NCI-H2107 (cell line): ENCODE data around the gene PTPRT.

Experiments
- DNase-seq: peaks from one replicate; lab custom pipeline; 2025; lab: John Stamatoyannopoulos, UW

The PTPRT gene

GRCh38 chr20:42795111-42795695 is 394.5 kb downstream of the PTPRT start:
- DNase-seq, result no peak

DNA sequence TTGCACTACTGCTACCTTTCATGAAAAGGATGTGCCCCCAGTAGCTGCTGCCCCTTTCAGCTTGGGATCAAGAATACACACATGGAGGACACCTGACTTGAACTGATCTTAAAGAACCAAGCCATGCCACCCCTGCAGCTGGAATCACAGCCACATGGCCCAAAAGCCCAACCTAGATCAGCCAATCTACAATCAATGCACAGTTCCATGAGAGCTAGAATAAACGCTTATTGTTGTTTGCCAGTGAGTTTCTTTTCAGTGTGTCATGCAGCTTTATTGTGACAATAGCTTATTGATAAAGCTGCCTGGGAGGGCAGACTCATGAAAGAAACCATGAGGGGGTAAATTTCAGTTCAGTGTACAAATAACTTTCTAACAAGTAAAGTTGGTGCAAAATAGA is 397.7 kb downstream of the PTPRT start:
- DNase-seq, result no peak

GRCh38 chr20:42790111-42790510 is 399.6 kb downstream of the PTPRT start:
- no peak for DNase-seq

GRCh38 chr20:42788707-42789106 is 401.0 kb downstream of the PTPRT start:
- no peak for DNase-seq

GRCh38 chr20:42785041-42785440 is 404.7 kb downstream of the PTPRT start:
- no peak for DNase-seq

DNA sequence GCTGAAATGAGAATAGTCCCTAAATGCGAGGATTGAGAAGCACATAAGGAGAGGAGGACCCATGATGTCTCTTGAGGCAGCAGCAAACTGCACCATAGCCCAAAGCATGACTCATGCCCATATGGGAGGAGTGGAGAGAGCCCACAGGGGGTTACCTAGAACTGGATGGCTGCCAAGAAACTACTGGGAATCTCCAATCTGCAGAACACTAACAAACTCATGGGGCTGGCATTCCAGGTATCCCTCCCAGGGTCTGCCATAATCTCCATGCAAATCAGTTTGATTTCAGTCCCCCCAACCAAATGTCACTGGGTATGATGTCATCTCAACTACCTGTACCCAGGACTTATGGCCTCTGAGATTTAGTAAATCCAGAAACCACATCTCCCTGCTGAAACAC is 410.5 kb downstream of the PTPRT start:
- DNase-seq, result no peak

GRCh38 chr20:42775866-42776265 is 413.8 kb downstream of the PTPRT start:
- no peak for DNase-seq

DNA sequence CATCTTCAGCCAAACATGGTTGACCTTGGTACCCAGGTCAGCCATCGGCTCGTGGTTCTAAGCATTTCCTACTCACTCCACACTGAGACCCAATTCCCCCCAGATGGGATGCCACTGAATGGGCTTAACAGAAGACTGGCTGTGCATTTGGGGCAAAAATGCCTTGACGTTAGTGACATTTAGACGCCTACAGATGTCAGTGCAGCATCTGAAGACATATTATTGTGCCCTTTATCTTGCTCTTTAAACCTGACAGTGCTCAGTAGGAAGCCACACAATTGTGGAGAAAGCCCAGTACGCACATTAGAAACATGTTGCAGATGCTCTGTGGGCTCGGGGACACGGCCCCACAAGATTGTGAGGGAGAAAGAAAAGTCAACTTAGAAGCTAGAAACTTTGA is 414.7 kb downstream of the PTPRT start:
- no peak for DNase-seq

DNA sequence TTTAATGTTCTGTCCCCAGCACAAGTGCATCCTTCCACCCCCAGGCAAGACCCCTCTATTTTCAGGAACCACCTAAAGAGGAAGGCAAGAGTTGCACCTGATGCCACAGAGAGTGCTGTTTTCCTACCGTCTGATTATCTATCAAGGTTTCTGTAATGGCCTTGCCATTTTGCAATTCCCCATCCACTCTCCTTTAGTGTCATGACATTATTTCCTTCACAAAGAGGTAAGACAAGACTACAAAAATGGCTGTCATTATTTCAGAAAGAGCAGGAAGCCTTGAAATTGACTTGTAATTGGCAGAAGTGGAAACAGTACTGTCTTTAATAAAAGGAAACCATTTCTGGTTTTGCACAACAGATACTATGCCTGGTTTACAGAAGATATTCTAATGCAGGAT is 426.7 kb downstream of the PTPRT start:
- no peak for DNase-seq

- DNase-seq, result no peak
Observed at GRCh38 chr20:42756991-42757390, 432.7 kb downstream of the PTPRT start.

DNA sequence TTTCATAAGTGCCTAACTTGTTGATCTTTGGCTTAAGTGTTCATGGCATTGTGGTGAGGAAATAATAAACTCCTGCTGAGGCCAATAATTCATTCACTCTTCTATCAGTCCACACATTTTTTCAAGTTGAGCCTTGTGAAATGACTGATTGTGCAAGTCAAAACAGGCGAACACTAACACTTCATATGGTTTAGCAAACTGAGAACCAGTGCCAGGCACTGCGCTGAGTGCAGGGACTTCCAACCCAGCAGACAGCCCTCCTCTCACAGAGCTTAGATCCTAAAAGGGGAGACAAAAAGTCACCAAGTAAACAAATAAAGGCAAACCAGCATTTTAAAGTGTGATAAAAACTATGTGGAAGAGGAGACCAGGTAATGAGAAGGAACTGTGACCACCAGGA is 435.0 kb downstream of the PTPRT start:
- DNase-seq, result no peak

- no peak for DNase-seq
Observed at GRCh38 chr20:42752620-42753019, 437.1 kb downstream of the PTPRT start.

DNA sequence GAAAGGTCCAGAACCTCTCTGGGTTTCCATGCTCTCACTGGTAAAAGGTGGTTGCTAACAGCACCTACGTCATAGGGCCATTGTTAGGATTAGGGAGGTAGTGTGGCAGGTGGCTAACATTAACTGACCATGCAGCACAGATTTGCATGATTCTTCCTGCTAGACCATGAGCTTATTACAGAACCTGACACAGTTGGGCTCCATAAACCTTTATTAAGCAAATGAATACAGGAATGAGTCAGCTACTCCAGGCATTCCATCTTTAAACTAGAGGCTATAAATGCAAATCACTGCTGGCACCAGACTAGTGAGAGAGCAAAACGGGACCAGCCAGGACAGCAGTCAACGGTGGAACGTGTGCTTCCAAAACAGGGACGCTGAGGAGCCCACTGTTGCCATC is 440.1 kb downstream of the PTPRT start:
- DNase-seq, result no peak

DNA sequence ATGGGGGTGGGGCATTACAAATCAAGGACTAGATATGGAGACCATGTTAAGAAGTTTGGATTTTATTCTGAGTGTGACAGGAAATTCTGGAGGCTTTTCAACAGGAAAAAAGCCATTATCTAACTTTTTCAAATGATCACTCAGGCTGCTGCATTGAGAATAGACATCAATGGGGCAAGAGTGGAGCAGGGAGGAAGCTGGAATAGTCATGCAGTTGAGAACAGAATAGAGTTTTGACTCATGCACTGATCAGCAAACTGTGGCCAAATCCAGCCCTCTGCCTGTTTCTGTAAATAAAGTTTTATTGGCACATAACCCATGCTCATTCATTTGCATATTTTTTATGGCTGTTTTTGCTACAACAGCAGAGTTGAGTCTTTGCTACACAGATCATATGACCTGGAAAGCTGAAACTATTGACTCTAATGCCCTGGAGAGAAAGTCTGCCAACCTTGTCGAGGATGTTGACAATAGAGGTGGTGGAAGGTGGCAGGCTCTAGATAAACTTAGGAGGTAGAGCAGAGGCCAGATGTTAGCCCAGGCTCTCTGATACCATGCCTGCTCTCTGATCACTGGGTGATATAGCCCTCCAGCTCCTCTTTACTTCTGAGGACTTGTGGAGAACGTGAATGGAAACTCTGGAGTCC is 441.8 kb downstream of the PTPRT start:
- DNase-seq, result no peak

- DNase-seq, result no peak
Observed at GRCh38 chr20:42744756-42745465, 444.8 kb downstream of the PTPRT start.

- no peak for DNase-seq
Observed at GRCh38 chr20:42742926-42743325, 446.8 kb downstream of the PTPRT start.

- DNase-seq, result no peak
Observed at GRCh38 chr20:42741906-42742305, 447.8 kb downstream of the PTPRT start.

DNA sequence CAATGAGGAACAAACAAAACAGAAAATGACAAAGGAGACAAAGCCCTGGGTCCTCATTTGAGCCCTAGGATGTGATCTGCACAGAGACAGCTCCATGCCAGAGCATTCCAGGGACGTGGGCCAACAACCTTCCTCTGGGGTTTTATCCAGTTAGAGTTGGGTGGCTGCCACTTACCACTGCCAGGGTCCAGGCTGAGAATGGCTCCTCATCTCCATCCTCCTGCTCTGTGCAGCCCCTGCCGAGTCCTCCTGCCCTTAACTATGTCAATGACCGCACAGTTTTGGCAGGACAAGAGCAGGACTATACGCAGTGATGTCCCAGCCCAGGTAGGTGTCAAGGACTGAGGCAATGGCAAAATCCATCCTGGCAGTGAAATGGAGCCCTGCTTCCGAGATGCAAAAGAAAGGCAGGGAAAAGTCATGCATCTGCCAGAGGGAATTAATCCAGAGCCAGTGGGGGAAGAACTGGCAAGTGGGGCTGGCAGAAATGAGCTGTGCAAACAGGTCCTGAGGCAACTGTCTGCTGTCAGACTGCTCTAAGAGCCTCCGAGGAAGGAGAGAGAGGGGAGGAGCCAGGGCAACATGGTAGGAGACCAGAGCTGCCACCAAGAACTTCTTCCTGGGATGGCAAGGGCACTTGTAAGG is 449.4 kb downstream of the PTPRT start:
- no peak for DNase-seq

DNA sequence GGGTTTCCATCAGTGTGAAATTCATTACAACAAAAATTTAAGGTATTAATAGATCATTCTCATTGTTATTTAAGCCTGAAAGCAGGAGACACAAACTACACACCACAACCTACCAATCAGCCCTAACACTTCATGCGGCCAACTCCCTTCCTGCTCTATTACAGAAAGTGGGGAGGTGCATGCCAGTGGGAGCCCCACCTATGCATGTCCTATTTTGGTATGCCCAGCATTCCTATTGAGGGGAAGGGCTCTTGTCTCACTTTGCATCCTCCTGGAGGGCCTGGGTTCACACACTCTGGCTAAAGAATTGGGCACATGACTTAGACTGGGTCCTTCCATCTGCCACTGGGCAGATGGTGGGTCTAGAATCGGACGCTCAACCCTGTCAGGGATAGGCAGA is 450.0 kb downstream of the PTPRT start:
- no peak for DNase-seq

- DNase-seq, result no peak
Observed at GRCh38 chr20:42735539-42735938, 454.2 kb downstream of the PTPRT start.

DNA sequence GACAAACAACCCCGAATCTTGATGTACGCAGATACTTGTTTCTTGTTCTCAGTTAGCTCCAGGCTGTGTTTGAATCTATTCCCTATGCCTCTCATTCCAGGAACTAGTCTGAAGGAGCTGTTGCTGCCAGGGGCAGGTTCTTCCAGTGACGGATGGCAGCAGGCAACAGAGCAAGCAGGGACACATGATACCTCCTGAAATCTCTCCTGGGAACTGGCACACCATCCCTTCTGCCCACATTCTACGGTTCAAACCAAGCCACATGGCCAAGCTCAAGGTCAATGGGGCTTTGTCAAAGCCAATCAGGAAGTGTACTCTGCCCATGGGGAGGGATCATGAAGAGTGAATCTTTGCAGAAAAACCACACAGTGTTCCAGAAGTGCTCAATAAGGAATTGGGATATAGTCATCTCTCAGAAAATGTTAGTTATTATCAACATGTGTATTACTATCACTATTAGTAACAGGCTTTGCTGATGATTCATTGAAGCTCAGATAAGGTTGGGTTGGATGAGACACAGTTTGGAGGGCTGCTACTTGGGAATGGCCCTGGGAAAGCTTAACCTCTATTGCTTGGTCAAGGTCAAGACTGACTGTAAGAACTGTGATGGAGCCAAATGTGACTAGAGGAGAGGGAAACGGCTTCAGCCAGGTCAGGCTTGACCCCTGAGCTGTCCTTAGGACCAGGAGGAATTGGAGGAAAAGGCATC is 454.9 kb downstream of the PTPRT start:
- no peak for DNase-seq

- no peak for DNase-seq
Observed at GRCh38 chr20:42721923-42722322, 467.8 kb downstream of the PTPRT start.
